A549 (cell line): ENCODE measurements around the gene HK1. TPM values are rescaled to one million over a fixed set of nuclear protein-coding genes. Genes with fewer than 3 reads are reported as not detected.

Source experiments
- ATAC-seq, 2 experiments: fragments of 200-7000 bp in 1 of 2; fragments of >200 bp in 1 of 2; cut with Nextera tagmentation in 1 of 2; cut with Tn5 transposase in 1 of 2; 3 replicates each; pipeline versions ENCODE4 v1.8.0 to v1.9.1; 2018 to 2020; ENCODE audit warnings: mild to moderate bottlenecking in 1 of 2, moderate library complexity in 1 of 2
- CTCF ChIA-PET: fragments of 300-600 bp; sonication (Branson Sonifier 250); formaldehyde crosslinking; extraction: SDS; loops from one replicate; lab custom pipeline; 2021; ENCODE audit warnings: antibody characterized with exemption, inconsistent platforms; lab: Yijun Ruan, JAX
- POLR2A ChIA-PET: fragments of 350-600 bp; formaldehyde crosslinking; extraction: SDS; loops from one replicate; lab custom pipeline; 2021; ENCODE audit warnings: antibody characterized with exemption, inconsistent platforms; lab: Yijun Ruan, JAX
- DNase-seq, 2 experiments: peaks; one replicate each; pipeline versions ENCODE4 v3.0.0 to v3.0.0-alpha.2; 2011 to 2016; ENCODE audit warnings: low read depth in 1 of 2, low spot score in 1 of 2
- FAIRE-seq: peaks from 2 replicates; lab custom pipeline; 2011; peaks lifted over from hg19 to GRCh38; lab: Jason Lieb, UNC
- H3K27ac ChIP-seq, 2 experiments: fragments of >200 bp; sonication (Bioruptor Twin); formaldehyde crosslinking; 3 replicates each; pipeline ENCODE4 v1.5.1; 2016 to 2017
- H3K4me1 ChIP-seq: fragments of >200 bp; sonication (Bioruptor Twin); formaldehyde crosslinking; 3 replicates; pipeline ENCODE4 v1.6.1; 2016
- H3K4me2 ChIP-seq: fragments of >200 bp; sonication (Bioruptor Twin); formaldehyde crosslinking; 3 replicates; pipeline ENCODE4 v1.6.1; 2016
- H3K4me3 ChIP-seq: fragments of >200 bp; sonication (Bioruptor Twin); formaldehyde crosslinking; 3 replicates; pipeline ENCODE4 v1.5.1; 2016
- H3K9me3 ChIP-seq: fragments of >200 bp; sonication (Bioruptor Twin); formaldehyde crosslinking; 3 replicates; pipeline ENCODE4 v1.6.1; 2016
- BCL3 ChIP-seq: fragments of >200 bp; sonication (Bioruptor Twin); formaldehyde crosslinking; IDR thresholded peaks from 3 replicates; pipeline ENCODE4 v1.6.1; 2016
- BHLHE40 ChIP-seq: IDR thresholded peaks from 2 replicates; pipeline ENCODE4 v1.6.1; 2012; ENCODE audit warnings: low read depth, low read length, inconsistent platforms
- CBX2 ChIP-seq: fragments of 200-600 bp; sonication (generic); IDR thresholded peaks from 2 replicates; pipeline ENCODE4 v1.6.1; 2016; ENCODE audit warnings: low read depth, mild to moderate bottlenecking, borderline replicate concordance
- CBX8 ChIP-seq: fragments of 200-600 bp; sonication (generic); IDR thresholded peaks from 2 replicates; pipeline ENCODE4 v1.6.1; 2016
- CHD2 ChIP-seq: fragments of 150-350 bp; IDR thresholded peaks from 2 replicates; pipeline ENCODE4 v1.6.1; 2014; ENCODE audit warnings: low read length; ENCODE audit not compliant: partially characterized antibody
- CHD4 ChIP-seq: fragments of 200-600 bp; sonication (generic); IDR thresholded peaks from 2 replicates; pipeline ENCODE4 v1.6.1; 2016; ENCODE audit warnings: antibody characterized with exemption, mild to moderate bottlenecking, borderline replicate concordance
- CTCF ChIP-seq: fragments of >200 bp; sonication (Bioruptor Twin); formaldehyde crosslinking; IDR thresholded peaks from 3 replicates; pipeline ENCODE4 v1.5.1; 2016
- E2F6 ChIP-seq: IDR thresholded peaks from 2 replicates; pipeline ENCODE4 v1.6.1; 2012; ENCODE audit warnings: low read depth, borderline replicate concordance
- EHMT2 ChIP-seq: fragments of 200-600 bp; sonication (generic); IDR thresholded peaks from 2 replicates; pipeline ENCODE4 v1.6.1; 2016; ENCODE audit warnings: antibody characterized with exemption, low read depth, mild to moderate bottlenecking, moderate library complexity
- EP300 ChIP-seq, 2 experiments: fragments of >200 bp; sonication (Bioruptor Twin); formaldehyde crosslinking; IDR thresholded peaks; 2 replicates in 1 of 2; 3 replicates in 1 of 2; pipeline ENCODE4 v1.6.1; 2016 to 2017
- FOSL2 ChIP-seq, 2 experiments: fragments of 450-650 bp in 1 of 2; fragments of >200 bp in 1 of 2; sonication (Bioruptor Twin) in 1 of 2; formaldehyde crosslinking; IDR thresholded peaks; 2 replicates each; pipeline versions ENCODE4 v1.5.0 to v1.6.1; 2016 to 2020; ENCODE audit warnings: mild to moderate bottlenecking in 1 of 2, moderate library complexity in 1 of 2
- GATA3 ChIP-seq: IDR thresholded peaks from 2 replicates; pipeline ENCODE4 v1.6.1; 2012; ENCODE audit warnings: borderline replicate concordance
- HDAC2 ChIP-seq: fragments of 200-600 bp; sonication (generic); IDR thresholded peaks from 2 replicates; pipeline ENCODE4 v1.6.1; 2016
- HES2 ChIP-seq: fragments of >200 bp; sonication (Bioruptor Twin); formaldehyde crosslinking; IDR thresholded peaks from 2 replicates; pipeline ENCODE4 v1.6.1; 2016
- HOXB13 ChIP-seq: fragments of 250-450 bp; sonication (Bioruptor Pico); IDR thresholded peaks from 2 replicates; pipeline ENCODE4 v1.5.0; 2020; ENCODE audit warnings: low read depth, mild to moderate bottlenecking, moderate library complexity
- HOXB5 ChIP-seq: fragments of 250-450 bp; sonication (Bioruptor Pico); IDR thresholded peaks from 2 replicates; pipeline ENCODE4 v1.5.0; 2020; ENCODE audit warnings: mild to moderate bottlenecking, moderate library complexity
- JUN ChIP-seq, 2 experiments: fragments of >200 bp; sonication (Bioruptor Twin); formaldehyde crosslinking; IDR thresholded peaks; 2 replicates in 1 of 2; 3 replicates in 1 of 2; pipeline ENCODE4 v1.6.1; 2016 to 2017
- MAFK ChIP-seq: fragments of 450-650 bp; IDR thresholded peaks from 2 replicates; pipeline ENCODE4 v1.6.1; 2014; ENCODE audit not compliant: partially characterized antibody
- NPAS2 ChIP-seq: fragments of 250-450 bp; sonication (Bioruptor Pico); IDR thresholded peaks from 2 replicates; pipeline ENCODE4 v1.8.0; 2022; ENCODE audit warnings: mild to moderate bottlenecking, moderate library complexity, borderline replicate concordance
- PHF8 ChIP-seq: fragments of 200-600 bp; sonication (generic); IDR thresholded peaks from 2 replicates; pipeline ENCODE4 v1.6.1; 2016; ENCODE audit warnings: low read depth, mild to moderate bottlenecking, antibody characterized with exemption, moderate library complexity, borderline replicate concordance
- POLR2AphosphoS2 ChIP-seq: conservative IDR thresholded peaks from 2 replicates; pipeline ENCODE4 v1.6.1; 2012; ENCODE audit warnings: low read length, improper control_type of control experiment, inconsistent platforms
- RARB ChIP-seq: fragments of 250-450 bp; sonication (Bioruptor Pico); IDR thresholded peaks from 2 replicates; pipeline ENCODE4 v1.8.0; 2021; ENCODE audit warnings: mild to moderate bottlenecking, moderate library complexity
- RNF2 ChIP-seq: fragments of 200-600 bp; sonication (generic); IDR thresholded peaks from 2 replicates; pipeline ENCODE4 v1.6.1; 2016; ENCODE audit warnings: low read depth, mild to moderate bottlenecking, antibody characterized with exemption, moderate library complexity, borderline replicate concordance
- SMC3 ChIP-seq: fragments of >200 bp; sonication (Bioruptor Twin); formaldehyde crosslinking; IDR thresholded peaks from 3 replicates; pipeline ENCODE4 v1.6.1; 2018; ENCODE audit warnings: inconsistent platforms
- TFCP2L1 ChIP-seq: fragments of 250-450 bp; sonication (Bioruptor Pico); IDR thresholded peaks from 2 replicates; pipeline ENCODE4 v1.5.0; 2021; ENCODE audit warnings: mild to moderate bottlenecking
- ZFP36 ChIP-seq: fragments of 450-650 bp; IDR thresholded peaks from 2 replicates; pipeline ENCODE4 v1.6.1; 2014; ENCODE audit warnings: borderline replicate concordance; ENCODE audit not compliant: partially characterized antibody
- ZNF302 ChIP-seq: fragments of 250-450 bp; sonication (Bioruptor Pico); IDR thresholded peaks from 2 replicates; pipeline ENCODE4 v1.9.0; 2021; ENCODE audit warnings: inconsistent platforms, mild to moderate bottlenecking, moderate library complexity
- WGBS: methylation state at CpG from one replicate; pipeline ENCODE4 v1.1.6; 2017; ENCODE audit errors: missing lambda C conversion rate; 5-methylcytosine and 5-hydroxymethylcytosine counted together
- polyA plus RNA-seq, 4 experiments: library from polyadenylated mRNA; depleted of rRNA in 3 of 4; stranded (reverse); fragments of >200 nt; fragmentation: RNase III in 1 of 4; extraction: RNeasy Plus Mini Kit Qiagen cat#74134 plus additional on column Dnase treatment in 1 of 4; gene quantifications; 2 replicates in 3 of 4; 3 replicates in 1 of 4; pipeline ENCODE4 v1.2.3, GENCODE V29; 2011 to 2017

The HK1 gene
- polyA plus RNA-seq, 2 of the 4 experiments (the other 2 are of a cell fraction) = 17.3 to 58.9 TPM

- 77% methylated on average over 8 of the region's 8 CpGs for WGBS
- Histone ChIP-seq H3K9me3 (no peaks in the 10 kb centered on the region), H3K4me1 (peaks cover 20% of the 10 kb centered on the region), H3K27ac (no peak overlapping the region), H3K4me3 (no peak overlapping the region), H3K4me2 (no peak overlapping the region)
- no peak for DNase-seq
- POLR2A ChIA-PET = no interaction called here
- TF ChIP-seq MAFK = no peak
- no peak for TF ChIP-seq CHD2
- no peak for TF ChIP-seq BCL3
- no peak for TF ChIP-seq CTCF
- TF ChIP-seq TFCP2L1 (CRISPR knock-in tag) = no peak
- no peak for TF ChIP-seq PHF8
- no peak for TF ChIP-seq NPAS2 (CRISPR knock-in tag)
- no peak for TF ChIP-seq ZNF302
- no peak for TF ChIP-seq POLR2AphosphoS2
- no peak for TF ChIP-seq HES2
- no peak for TF ChIP-seq CBX2
- no peak for TF ChIP-seq HOXB5 (CRISPR knock-in tag)
- TF ChIP-seq FOSL2 (IDR thresholded peaks at IDR 0.05) = no peak
- no peak for TF ChIP-seq FOSL2 (CRISPR knock-in tag; IDR thresholded peaks at IDR 0.05)
- no peak for TF ChIP-seq SMC3
- TF ChIP-seq CBX8 = no peak
- no peak for TF ChIP-seq HDAC2
- no peak for FAIRE-seq
- CTCF ChIA-PET = interaction anchor here (1.2 to 1.3 kb wide), 2 partner anchors 45 to 110 kb away, joined by 3 read pairs; no protein-coding TSS in a partner anchor
- ATAC-seq = no peak
These were observed 67.7 kb downstream of the HK1 start for GRCh38 chr10:69345890-69346474.

GRCh38 chr10:69346776-69347175 is 68.5 kb downstream of the HK1 start:
- no peak overlapping the region for H3K27ac ChIP-seq
- H3K4me1 ChIP-seq = peaks cover 20% of the 10 kb centered on the region
- DNase-seq = no peak
- ATAC-seq = no peak
- no peak overlapping the region for H3K4me3 ChIP-seq
- POLR2A ChIA-PET = no interaction called here
- CTCF ChIA-PET = no interaction called here
- no peaks in the 10 kb centered on the region for H3K9me3 ChIP-seq
- H3K4me2 ChIP-seq = no peak overlapping the region
- FAIRE-seq = no peak
- WGBS = 81% methylated on average over 5 of the region's 5 CpGs
- TF ChIP-seq EP300 (IDR thresholded peaks at IDR 0.05) (no peak), GATA3 (no peak), CHD4 (no peak), ZFP36 (no peak), JUN (IDR thresholded peaks at IDR 0.05) (no peak), RARB (CRISPR knock-in tag) (no peak), RNF2 (no peak), BHLHE40 (no peak), HOXB13 (CRISPR knock-in tag) (no peak), E2F6 (no peak), EHMT2 (no peak), FOSL2 (IDR thresholded peaks at IDR 0.05) (no peak), FOSL2 (CRISPR knock-in tag; IDR thresholded peaks at IDR 0.05) (no peak), CBX2 (no peak)
